ENCODE measurements around the gene PRDM4.

Gene PRDM4

DNA sequence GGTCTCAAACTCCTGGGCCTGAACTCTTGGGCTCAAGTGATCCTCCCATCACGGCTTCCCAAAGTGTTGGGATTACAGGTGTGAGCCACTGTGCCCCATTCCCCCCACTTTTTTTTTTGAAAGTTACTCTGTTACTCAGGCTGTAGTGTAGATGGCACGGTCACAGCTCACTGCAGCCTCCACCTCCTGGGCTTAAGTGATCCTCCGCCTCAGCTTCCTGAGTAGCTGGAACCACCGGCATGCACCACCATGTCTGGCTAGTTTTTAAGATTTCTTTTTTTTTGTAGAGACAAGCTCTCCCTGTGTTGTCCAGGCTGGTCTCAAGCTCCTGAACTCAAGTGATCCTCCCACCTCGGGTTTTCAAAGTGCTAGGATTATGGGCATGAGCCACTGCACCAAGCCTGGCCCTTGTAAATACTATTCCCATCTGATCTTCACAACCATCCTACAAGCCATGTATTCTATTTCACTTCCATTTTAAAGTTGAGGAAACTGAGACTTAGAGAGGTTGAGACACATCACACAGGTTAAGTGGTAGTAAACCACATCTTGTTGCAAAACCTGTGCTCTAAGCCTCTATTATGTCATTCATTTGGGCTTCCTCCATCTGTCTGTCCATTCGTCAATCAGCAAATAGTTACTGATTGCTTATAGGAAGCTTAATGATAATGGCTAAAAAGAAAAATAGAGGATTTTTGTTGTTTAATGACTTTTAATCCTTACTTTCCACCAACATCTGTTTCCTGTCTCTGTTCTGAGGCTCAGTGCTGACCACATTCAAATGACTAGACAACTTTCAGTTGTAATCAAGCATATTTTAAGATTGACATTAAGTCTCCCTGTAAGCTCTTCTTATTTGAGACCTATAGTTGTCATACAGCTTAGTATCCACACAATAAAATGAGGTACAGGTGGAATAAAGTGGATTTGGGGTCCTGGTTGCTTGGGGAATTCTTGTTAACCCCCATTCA, 22.8 kb upstream of the PRDM4 start:
- Histone ChIP-seq H3K27me3 (ENCODE audit: insufficient read depth, low read length, poor library complexity) (peaks cover 17% of the 10 kb centered on the region), H4K20me1 (ENCODE audit: insufficient read depth, low read length) (no peaks in the 10 kb centered on the region), H3K79me2 (ENCODE audit: insufficient read depth, low read length) (no peaks in the 10 kb centered on the region), H3K36me3 (ENCODE audit: insufficient read depth, low read length) (no peaks in the 10 kb centered on the region), H3K9ac (ENCODE audit: low read depth, low read length) (no peak overlapping the region), H2AFZ (ENCODE audit: low read depth, low read length) (no peak overlapping the region), H3K4me1 (ENCODE audit: insufficient read depth, low read length) (no peaks in the 10 kb centered on the region), H3K27ac (ENCODE audit: low read length) (no peak overlapping the region), H3K4me2 (ENCODE audit: insufficient read depth, low read length) (no peak overlapping the region), H3K4me3 (ENCODE audit: low read depth in 1 of 2, low read length in 2 of 2) (no peak overlapping the region), H3K9me3 (ENCODE audit: insufficient read depth, low read length, severe bottlenecking) (no peaks in the 10 kb centered on the region)
- no peak for ATAC-seq (ENCODE audit: insufficient read depth, low read depth)
- no peak for TF ChIP-seq EZH2 (IDR thresholded peaks at IDR 0.05; ENCODE audit: borderline replicate concordance, low read depth, low read length, severe bottlenecking)
- TF ChIP-seq, protein P1, sequence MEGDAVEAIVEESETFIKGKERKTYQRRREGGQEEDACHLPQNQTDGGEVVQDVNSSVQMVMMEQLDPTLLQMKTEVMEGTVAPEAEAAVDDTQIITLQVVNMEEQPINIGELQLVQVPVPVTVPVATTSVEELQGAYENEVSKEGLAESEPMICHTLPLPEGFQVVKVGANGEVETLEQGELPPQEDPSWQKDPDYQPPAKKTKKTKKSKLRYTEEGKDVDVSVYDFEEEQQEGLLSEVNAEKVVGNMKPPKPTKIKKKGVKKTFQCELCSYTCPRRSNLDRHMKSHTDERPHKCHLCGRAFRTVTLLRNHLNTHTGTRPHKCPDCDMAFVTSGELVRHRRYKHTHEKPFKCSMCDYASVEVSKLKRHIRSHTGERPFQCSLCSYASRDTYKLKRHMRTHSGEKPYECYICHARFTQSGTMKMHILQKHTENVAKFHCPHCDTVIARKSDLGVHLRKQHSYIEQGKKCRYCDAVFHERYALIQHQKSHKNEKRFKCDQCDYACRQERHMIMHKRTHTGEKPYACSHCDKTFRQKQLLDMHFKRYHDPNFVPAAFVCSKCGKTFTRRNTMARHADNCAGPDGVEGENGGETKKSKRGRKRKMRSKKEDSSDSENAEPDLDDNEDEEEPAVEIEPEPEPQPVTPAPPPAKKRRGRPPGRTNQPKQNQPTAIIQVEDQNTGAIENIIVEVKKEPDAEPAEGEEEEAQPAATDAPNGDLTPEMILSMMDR (IDR thresholded peaks at IDR 0.05; ENCODE audit: borderline replicate concordance, extremely low read depth, low read length, poor library complexity, severe bottlenecking), result no peak
- no peak for DNase-seq

DNA sequence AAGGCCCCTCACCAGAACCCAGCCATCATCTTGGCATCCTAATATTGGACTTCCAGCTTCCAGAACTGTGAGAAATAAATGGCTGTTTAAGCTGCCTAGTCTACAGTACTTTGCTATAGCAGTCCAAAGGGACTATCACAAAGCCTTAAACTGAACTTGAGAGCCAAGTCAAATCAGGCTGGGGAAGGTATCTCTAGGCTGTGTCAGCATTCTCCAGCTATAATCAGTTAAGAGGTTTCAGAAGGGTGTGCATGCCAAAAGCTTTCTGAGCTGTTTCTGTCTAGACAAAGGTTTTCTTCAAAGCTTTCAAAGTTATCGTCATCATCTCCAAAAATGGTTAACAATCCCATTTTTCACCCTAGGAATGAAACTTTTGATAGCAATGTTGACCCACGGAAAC, 21.1 kb upstream of the PRDM4 start:
- no peak overlapping the region for H3K27ac ChIP-seq (ENCODE audit: low read length)
- ATAC-seq (ENCODE audit: insufficient read depth, low read depth), result no peak
- no peak for TF ChIP-seq EZH2 (IDR thresholded peaks at IDR 0.05; ENCODE audit: borderline replicate concordance, low read depth, low read length, severe bottlenecking)
- TF ChIP-seq, protein P1 (IDR thresholded peaks at IDR 0.05; ENCODE audit: borderline replicate concordance, extremely low read depth, low read length, poor library complexity, severe bottlenecking), result no peak
- no peaks in the 10 kb centered on the region for H3K9me3 ChIP-seq (ENCODE audit: insufficient read depth, low read length, severe bottlenecking)
- no peak overlapping the region for H2AFZ ChIP-seq (ENCODE audit: low read depth, low read length)
- H3K36me3 ChIP-seq (ENCODE audit: insufficient read depth, low read length), result no peaks in the 10 kb centered on the region
- H3K4me2 ChIP-seq (ENCODE audit: insufficient read depth, low read length), result no peak overlapping the region
- no peaks in the 10 kb centered on the region for H3K79me2 ChIP-seq (ENCODE audit: insufficient read depth, low read length)
- no peaks in the 10 kb centered on the region for H3K4me1 ChIP-seq (ENCODE audit: insufficient read depth, low read length)
- DNase-seq, result no peak
- H3K27me3 ChIP-seq (ENCODE audit: insufficient read depth, low read length, poor library complexity), result peaks cover 17% of the 10 kb centered on the region
- H4K20me1 ChIP-seq (ENCODE audit: insufficient read depth, low read length), result no peaks in the 10 kb centered on the region
- H3K4me3 ChIP-seq (ENCODE audit: low read depth in 1 of 2, low read length in 2 of 2), result no peak overlapping the region
- no peak overlapping the region for H3K9ac ChIP-seq (ENCODE audit: low read depth, low read length)

DNA sequence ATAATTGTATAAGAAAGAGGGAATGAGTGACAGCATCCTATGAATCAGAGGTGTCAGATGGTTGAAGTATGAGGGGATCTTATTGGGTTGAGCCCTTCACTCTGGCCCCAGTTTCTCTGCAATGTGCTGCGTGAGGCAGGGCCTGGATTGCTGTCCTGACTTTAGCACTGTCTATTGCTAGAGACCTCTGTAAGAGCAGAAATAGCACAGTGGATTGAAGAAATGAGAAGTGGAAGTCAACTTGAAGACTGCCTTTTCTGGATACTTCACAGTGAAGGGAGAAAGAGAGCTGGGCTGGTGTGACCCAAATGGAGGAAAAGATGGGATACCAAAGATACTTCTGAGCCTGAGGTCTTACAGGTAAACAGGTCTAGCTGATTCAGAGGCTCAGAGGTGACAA, 19.4 kb upstream of the PRDM4 start:
- Histone ChIP-seq H3K9me3 (ENCODE audit: insufficient read depth, low read length, severe bottlenecking) (no peaks in the 10 kb centered on the region), H3K4me2 (ENCODE audit: insufficient read depth, low read length) (no peak overlapping the region), H3K27ac (ENCODE audit: low read length) (no peak overlapping the region)

More for the DNA sequence above, 19.4 kb upstream of the PRDM4 start:
- peaks cover 24% of the 10 kb centered on the region for H3K27me3 ChIP-seq (ENCODE audit: insufficient read depth, low read length, poor library complexity)
- peaks cover 2% of the 10 kb centered on the region for H3K4me1 ChIP-seq (ENCODE audit: insufficient read depth, low read length)
- H2AFZ ChIP-seq (ENCODE audit: low read depth, low read length), result no peak overlapping the region
- no peak overlapping the region for H3K9ac ChIP-seq (ENCODE audit: low read depth, low read length)
- no peak for TF ChIP-seq EZH2 (IDR thresholded peaks at IDR 0.05; ENCODE audit: borderline replicate concordance, low read depth, low read length, severe bottlenecking)
- TF ChIP-seq, protein P1 (IDR thresholded peaks at IDR 0.05; ENCODE audit: borderline replicate concordance, extremely low read depth, low read length, poor library complexity, severe bottlenecking), result no peak
- H3K36me3 ChIP-seq (ENCODE audit: insufficient read depth, low read length), result no peaks in the 10 kb centered on the region
- ATAC-seq (ENCODE audit: insufficient read depth, low read depth) (no peak), DNase-seq (no peak)
- no peaks in the 10 kb centered on the region for H3K79me2 ChIP-seq (ENCODE audit: insufficient read depth, low read length)
- no peak overlapping the region for H3K4me3 ChIP-seq (ENCODE audit: low read depth in 1 of 2, low read length in 2 of 2)
- H4K20me1 ChIP-seq (ENCODE audit: insufficient read depth, low read length), result no peaks in the 10 kb centered on the region; the same call in 1 of the 2 replicates

All from DND-41 (cell line).